HepG2 (cell line): ENCODE data around the gene ETFA. TPM values are rescaled to one million over a fixed set of nuclear protein-coding genes. Genes with fewer than 3 reads are reported as not detected.

ENCODE experiments used
- ARHGAP35 ChIP-seq: sonication (generic); formaldehyde crosslinking; IDR thresholded peaks from 2 replicates; pipeline ENCODE4 v1.9.0; 2022; ENCODE audit warnings: mild to moderate bottlenecking, inconsistent platforms, moderate library complexity, missing genetic modification reagents, borderline replicate concordance
- ATF2 ChIP-seq: sonication (generic); formaldehyde crosslinking; IDR thresholded peaks from 2 replicates; pipeline ENCODE4 v1.4.0; 2020; ENCODE audit warnings: missing genetic modification reagents
- CENPX ChIP-seq: sonication (generic); formaldehyde crosslinking; IDR thresholded peaks from 2 replicates; pipeline ENCODE4 v1.9.0; 2021; ENCODE audit warnings: mild to moderate bottlenecking, missing genetic modification reagents, moderate library complexity
- JDP2 ChIP-seq: sonication (generic); formaldehyde crosslinking; IDR thresholded peaks from 2 replicates; pipeline ENCODE4 v1.8.1; 2022; ENCODE audit warnings: missing genetic modification reagents, borderline replicate concordance
- MAF1 ChIP-seq: sonication (generic); formaldehyde crosslinking; IDR thresholded peaks from 2 replicates; pipeline ENCODE4 v1.5.0; 2020; ENCODE audit warnings: missing genetic modification reagents, borderline replicate concordance
- MED8 ChIP-seq: sonication (generic); formaldehyde crosslinking; IDR thresholded peaks from 2 replicates; pipeline ENCODE4 v1.8.1; 2023; ENCODE audit warnings: mild to moderate bottlenecking, missing genetic modification reagents; ENCODE audit not compliant: insufficient replicate concordance
- NCOA1 ChIP-seq: sonication (generic); formaldehyde crosslinking; IDR thresholded peaks from 2 replicates; pipeline ENCODE4 v1.9.0; 2021; ENCODE audit warnings: missing genetic modification reagents
- NKX3-1 ChIP-seq: sonication (generic); formaldehyde crosslinking; IDR thresholded peaks from 2 replicates; pipeline ENCODE4 v1.5.0; 2020; ENCODE audit warnings: missing genetic modification reagents
- PAX8 ChIP-seq: sonication (generic); formaldehyde crosslinking; IDR thresholded peaks from 2 replicates; pipeline ENCODE4 v1.8.0; 2022; ENCODE audit warnings: mild to moderate bottlenecking, missing genetic modification reagents, borderline replicate concordance
- SALL1 ChIP-seq: sonication (generic); formaldehyde crosslinking; IDR thresholded peaks from 2 replicates; pipeline ENCODE4 v1.8.0; 2022; ENCODE audit warnings: mild to moderate bottlenecking, missing genetic modification reagents
- SKI ChIP-seq: fragments of 450-650 bp; IDR thresholded peaks from one replicate; pipeline ENCODE4 v1.6.1; 2018; ENCODE audit warnings: mild to moderate bottlenecking; ENCODE audit not compliant: partially characterized antibody
- SP1 ChIP-seq, 2 experiments: fragments of 450-650 bp in 1 of 2; sonication (generic) in 1 of 2; formaldehyde crosslinking in 1 of 2; IDR thresholded peaks; 2 replicates each; pipeline versions ENCODE4 v1.4.0 to v1.6.1; 2016 to 2020; ENCODE audit warnings: missing genetic modification reagents in 1 of 2
- TCF12 ChIP-seq, 2 experiments: fragments of 450-650 bp in 1 of 2; sonication (generic) in 1 of 2; formaldehyde crosslinking in 1 of 2; IDR thresholded peaks; 2 replicates each; pipeline versions ENCODE4 v1.6.1 to v1.8.0; 2017 to 2022; ENCODE audit warnings: antibody characterized with exemption in 1 of 2, mild to moderate bottlenecking in 1 of 2, missing genetic modification reagents in 1 of 2, moderate library complexity in 1 of 2
- ZNF460 ChIP-seq: sonication (generic); formaldehyde crosslinking; IDR thresholded peaks from 2 replicates; pipeline ENCODE4 v1.5.1; 2020; ENCODE audit warnings: missing genetic modification reagents, mild to moderate bottlenecking, borderline replicate concordance
- ZNF569 ChIP-seq: sonication (generic); formaldehyde crosslinking; IDR thresholded peaks from 2 replicates; pipeline ENCODE4 v1.5.0; 2020; ENCODE audit warnings: mild to moderate bottlenecking, missing genetic modification reagents, moderate library complexity, borderline replicate concordance
- polyA plus RNA-seq, 8 experiments: library from polyadenylated mRNA; depleted of rRNA in 3 of 8; stranded (reverse) in 7 of 8; unstranded in 1 of 8; fragments of >200 nt; fragmentation: Illumina TruSeq in 4 of 8; extraction: Trizol in 4 of 8; gene quantifications; 2 replicates each; pipeline versions ENCODE4 v1.2.1 to v1.2.3, GENCODE V29; 2011 to 2016; ENCODE audit warnings: low read depth in 4 of 8, missing spikeins in 1 of 8, mixed read lengths in 1 of 8; ENCODE audit not compliant: insufficient read depth in 1 of 8
- total RNA-seq, 5 experiments: library from RNA; depleted of rRNA; stranded (reverse); fragments of >200 nt; fragmentation: Illumina TruSeq; extraction: Trizol; gene quantifications; 2 replicates each; pipeline ENCODE4 v1.2.3, GENCODE V29; 2016; ENCODE audit warnings: low read depth in 1 of 5
- TF ChIP-seq, protein P1 (sequence below): sonication (generic); formaldehyde crosslinking; IDR thresholded peaks from 2 replicates; pipeline ENCODE4 v1.4.0; 2020; ENCODE audit warnings: mild to moderate bottlenecking, missing genetic modification reagents
- TF ChIP-seq, protein P2 (sequence below): sonication (generic); formaldehyde crosslinking; conservative IDR thresholded peaks from 2 replicates; pipeline ENCODE4 v1.4.0; 2020; ENCODE audit warnings: missing genetic modification reagents
- TF ChIP-seq, protein P3 (sequence below), 2 experiments: fragments of 450-650 bp in 1 of 2; sonication (generic) in 1 of 2; formaldehyde crosslinking; IDR thresholded peaks; 2 replicates each; pipeline versions ENCODE4 v1.5.0 to v1.8.0; 2020 to 2022; ENCODE audit warnings: mild to moderate bottlenecking in 1 of 2, missing genetic modification reagents in 1 of 2

Gene ETFA
- total and polyA plus RNA-seq, 2 of the 13 experiments (the other 11 are each of a cell fraction or from before 2014, with no cell fraction given), result 291 to 396 TPM

GRCh38 chr15:76336254-76337058, 25.2 kb upstream of the ETFA start, which contains the start of gene ISL2 (continued):
- TF ChIP-seq, protein P1, sequence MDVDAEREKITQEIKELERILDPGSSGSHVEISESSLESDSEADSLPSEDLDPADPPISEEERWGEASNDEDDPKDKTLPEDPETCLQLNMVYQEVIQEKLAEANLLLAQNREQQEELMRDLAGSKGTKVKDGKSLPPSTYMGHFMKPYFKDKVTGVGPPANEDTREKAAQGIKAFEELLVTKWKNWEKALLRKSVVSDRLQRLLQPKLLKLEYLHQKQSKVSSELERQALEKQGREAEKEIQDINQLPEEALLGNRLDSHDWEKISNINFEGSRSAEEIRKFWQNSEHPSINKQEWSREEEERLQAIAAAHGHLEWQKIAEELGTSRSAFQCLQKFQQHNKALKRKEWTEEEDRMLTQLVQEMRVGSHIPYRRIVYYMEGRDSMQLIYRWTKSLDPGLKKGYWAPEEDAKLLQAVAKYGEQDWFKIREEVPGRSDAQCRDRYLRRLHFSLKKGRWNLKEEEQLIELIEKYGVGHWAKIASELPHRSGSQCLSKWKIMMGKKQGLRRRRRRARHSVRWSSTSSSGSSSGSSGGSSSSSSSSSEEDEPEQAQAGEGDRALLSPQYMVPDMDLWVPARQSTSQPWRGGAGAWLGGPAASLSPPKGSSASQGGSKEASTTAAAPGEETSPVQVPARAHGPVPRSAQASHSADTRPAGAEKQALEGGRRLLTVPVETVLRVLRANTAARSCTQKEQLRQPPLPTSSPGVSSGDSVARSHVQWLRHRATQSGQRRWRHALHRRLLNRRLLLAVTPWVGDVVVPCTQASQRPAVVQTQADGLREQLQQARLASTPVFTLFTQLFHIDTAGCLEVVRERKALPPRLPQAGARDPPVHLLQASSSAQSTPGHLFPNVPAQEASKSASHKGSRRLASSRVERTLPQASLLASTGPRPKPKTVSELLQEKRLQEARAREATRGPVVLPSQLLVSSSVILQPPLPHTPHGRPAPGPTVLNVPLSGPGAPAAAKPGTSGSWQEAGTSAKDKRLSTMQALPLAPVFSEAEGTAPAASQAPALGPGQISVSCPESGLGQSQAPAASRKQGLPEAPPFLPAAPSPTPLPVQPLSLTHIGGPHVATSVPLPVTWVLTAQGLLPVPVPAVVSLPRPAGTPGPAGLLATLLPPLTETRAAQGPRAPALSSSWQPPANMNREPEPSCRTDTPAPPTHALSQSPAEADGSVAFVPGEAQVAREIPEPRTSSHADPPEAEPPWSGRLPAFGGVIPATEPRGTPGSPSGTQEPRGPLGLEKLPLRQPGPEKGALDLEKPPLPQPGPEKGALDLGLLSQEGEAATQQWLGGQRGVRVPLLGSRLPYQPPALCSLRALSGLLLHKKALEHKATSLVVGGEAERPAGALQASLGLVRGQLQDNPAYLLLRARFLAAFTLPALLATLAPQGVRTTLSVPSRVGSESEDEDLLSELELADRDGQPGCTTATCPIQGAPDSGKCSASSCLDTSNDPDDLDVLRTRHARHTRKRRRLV, result no peak; the same call in 1 of the 2 replicates
- no peak for TF ChIP-seq NCOA1 (CRISPR knock-in tag)
- TF ChIP-seq SALL1 (CRISPR knock-in tag), result peak; percentile 54; the same call in 1 of the 2 replicates
- TF ChIP-seq, protein P2, sequence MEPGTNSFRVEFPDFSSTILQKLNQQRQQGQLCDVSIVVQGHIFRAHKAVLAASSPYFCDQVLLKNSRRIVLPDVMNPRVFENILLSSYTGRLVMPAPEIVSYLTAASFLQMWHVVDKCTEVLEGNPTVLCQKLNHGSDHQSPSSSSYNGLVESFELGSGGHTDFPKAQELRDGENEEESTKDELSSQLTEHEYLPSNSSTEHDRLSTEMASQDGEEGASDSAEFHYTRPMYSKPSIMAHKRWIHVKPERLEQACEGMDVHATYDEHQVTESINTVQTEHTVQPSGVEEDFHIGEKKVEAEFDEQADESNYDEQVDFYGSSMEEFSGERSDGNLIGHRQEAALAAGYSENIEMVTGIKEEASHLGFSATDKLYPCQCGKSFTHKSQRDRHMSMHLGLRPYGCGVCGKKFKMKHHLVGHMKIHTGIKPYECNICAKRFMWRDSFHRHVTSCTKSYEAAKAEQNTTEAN (CRISPR knock-in tag), result no peak
- TF ChIP-seq MAF1, result 0 out of 2 replicates have a peak, but pooled peaks have one; percentile 22
- TF ChIP-seq CENPX, result no peak
- TF ChIP-seq, protein P3, sequence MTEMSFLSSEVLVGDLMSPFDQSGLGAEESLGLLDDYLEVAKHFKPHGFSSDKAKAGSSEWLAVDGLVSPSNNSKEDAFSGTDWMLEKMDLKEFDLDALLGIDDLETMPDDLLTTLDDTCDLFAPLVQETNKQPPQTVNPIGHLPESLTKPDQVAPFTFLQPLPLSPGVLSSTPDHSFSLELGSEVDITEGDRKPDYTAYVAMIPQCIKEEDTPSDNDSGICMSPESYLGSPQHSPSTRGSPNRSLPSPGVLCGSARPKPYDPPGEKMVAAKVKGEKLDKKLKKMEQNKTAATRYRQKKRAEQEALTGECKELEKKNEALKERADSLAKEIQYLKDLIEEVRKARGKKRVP (CRISPR knock-in tag; IDR thresholded peaks at IDR 0.05), result peak in 1 of 2 experiments; percentile 99; a peak in 2 of 4 replicates
- no peak for TF ChIP-seq PAX8 (CRISPR knock-in tag)
- TF ChIP-seq ATF2, result peak; percentile 83
- no peak for TF ChIP-seq TCF12 (IDR thresholded peaks at IDR 0.05)
- no peak for TF ChIP-seq TCF12 (CRISPR knock-in tag; IDR thresholded peaks at IDR 0.05)
- TF ChIP-seq NKX3-1 (CRISPR knock-in tag), result 0 out of 2 replicates have a peak, but pooled peaks have one; percentile 27
- TF ChIP-seq ZNF569, result no peak
- peak; percentile 42 for TF ChIP-seq MED8 (CRISPR knock-in tag)
- TF ChIP-seq ARHGAP35 (CRISPR knock-in tag), result no peak
- no peak for TF ChIP-seq SP1 (IDR thresholded peaks at IDR 0.05)
- peak; percentile 83 for TF ChIP-seq SP1 (CRISPR knock-in tag; IDR thresholded peaks at IDR 0.05)
- no peak; the same call in 1 of the 2 replicates for TF ChIP-seq ZNF460 (CRISPR knock-in tag)
- TF ChIP-seq SKI, result no peak
- no peak for TF ChIP-seq JDP2 (CRISPR knock-in tag)
